AG04449 (cell line): ENCODE results near the gene CRTAC1.

ENCODE experiments used
- CTCF ChIA-PET: fragments of 350-600 bp; formaldehyde crosslinking; extraction: SDS; loops from one replicate; lab custom pipeline; 2021; ENCODE audit warnings: antibody characterized with exemption; lab: Yijun Ruan, JAX
- POLR2A ChIA-PET: fragments of 400-600, 350-600 bp; formaldehyde crosslinking; extraction: SDS; loops from one replicate; lab custom pipeline; 2020; ENCODE audit warnings: antibody characterized with exemption, inconsistent platforms; lab: Yijun Ruan, JAX
- DNase-seq: peaks from one replicate; pipeline ENCODE4 v3.0.0-alpha.2; 2010; ENCODE audit warnings: low read depth, low spot score
- H3K4me3 ChIP-seq: 2 replicates; pipeline ENCODE4 v1.5.1; 2011; ENCODE audit warnings: low read depth, mild to moderate bottlenecking, control low read depth, low read length
- CTCF ChIP-seq: IDR thresholded peaks from one replicate; pipeline ENCODE4 v1.5.1; 2011; ENCODE audit warnings: mild to moderate bottlenecking, moderate library complexity, low read length, control low read depth, inconsistent platforms; ENCODE audit not compliant: insufficient read depth; ENCODE audit errors: missing control alignments

CRTAC1 gene

DNA sequence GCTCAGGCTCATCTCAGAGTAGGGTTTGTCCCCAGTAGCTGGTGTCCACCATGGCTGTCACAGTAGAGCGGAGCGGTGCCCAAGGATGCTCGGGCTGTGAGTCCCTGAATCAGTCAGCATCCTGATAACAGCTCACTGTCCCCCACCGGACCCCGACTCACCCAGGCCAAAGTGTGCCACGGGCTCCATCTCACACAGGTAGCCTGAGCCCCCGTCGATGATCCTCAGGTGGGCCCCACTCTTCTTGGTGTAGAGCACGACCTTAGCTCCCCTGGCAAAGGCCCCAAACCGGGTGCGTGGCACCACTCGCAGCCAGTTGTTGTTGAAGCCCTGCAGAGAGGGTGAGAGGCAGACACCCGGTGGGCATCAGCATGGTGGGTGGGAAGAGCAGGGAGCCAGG lies 135.3 kb downstream of the CRTAC1 start:
- H3K4me3 ChIP-seq: no peak overlapping the region
- ChIA-PET CTCF (interaction anchor here (1.2 to 1.3 kb wide), 2 partner anchors 16 to 27 kb away, joined by 3 read pairs; no protein-coding TSS in a partner anchor), POLR2A (no interaction called here)
- no peak for DNase-seq
- no peak for TF ChIP-seq CTCF

- no peak overlapping the region for H3K4me3 ChIP-seq
- no peak for DNase-seq
- ChIA-PET POLR2A (no interaction called here), CTCF (interaction anchor here (1.2 to 1.3 kb wide), 2 partner anchors 17 to 26 kb away, joined by 3 read pairs; no protein-coding TSS in a partner anchor)
- no peak for TF ChIP-seq CTCF
Measured at GRCh38 chr10:97894092-97894491, 136.3 kb downstream of the CRTAC1 start.

- POLR2A ChIA-PET: no interaction called here
- CTCF ChIA-PET: no interaction called here
- no peak overlapping the region for H3K4me3 ChIP-seq
- no peak for DNase-seq
- TF ChIP-seq CTCF: no peak
Measured at GRCh38 chr10:97892939-97893338, 137.5 kb downstream of the CRTAC1 start.

DNA sequence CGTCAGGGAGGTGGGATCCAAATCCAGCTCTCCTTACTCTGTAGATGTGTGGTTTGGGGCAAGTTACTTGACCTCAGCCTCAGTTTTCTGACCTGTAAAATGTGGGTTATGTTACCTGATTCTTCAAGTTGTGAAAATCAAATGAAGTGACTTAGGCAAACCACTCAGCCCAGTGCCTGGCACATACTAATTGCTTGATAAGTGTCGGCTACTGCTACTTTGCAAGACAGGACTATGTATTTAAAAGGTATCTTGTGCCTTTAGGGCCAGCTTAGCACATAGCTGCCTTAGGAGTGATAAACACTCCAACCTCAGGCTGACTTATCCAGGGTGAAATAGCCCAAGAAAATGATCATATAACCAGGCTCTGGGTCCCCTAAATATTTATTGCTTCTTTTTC lies 137.9 kb downstream of the CRTAC1 start:
- DNase-seq: no peak
- POLR2A ChIA-PET: no interaction called here
- TF ChIP-seq CTCF: no peak
- H3K4me3 ChIP-seq: no peak overlapping the region
- CTCF ChIA-PET: interaction anchor here (1.8 kb wide), 1 partner anchor 22 kb away, joined by 4 read pairs; no protein-coding TSS in a partner anchor

DNA sequence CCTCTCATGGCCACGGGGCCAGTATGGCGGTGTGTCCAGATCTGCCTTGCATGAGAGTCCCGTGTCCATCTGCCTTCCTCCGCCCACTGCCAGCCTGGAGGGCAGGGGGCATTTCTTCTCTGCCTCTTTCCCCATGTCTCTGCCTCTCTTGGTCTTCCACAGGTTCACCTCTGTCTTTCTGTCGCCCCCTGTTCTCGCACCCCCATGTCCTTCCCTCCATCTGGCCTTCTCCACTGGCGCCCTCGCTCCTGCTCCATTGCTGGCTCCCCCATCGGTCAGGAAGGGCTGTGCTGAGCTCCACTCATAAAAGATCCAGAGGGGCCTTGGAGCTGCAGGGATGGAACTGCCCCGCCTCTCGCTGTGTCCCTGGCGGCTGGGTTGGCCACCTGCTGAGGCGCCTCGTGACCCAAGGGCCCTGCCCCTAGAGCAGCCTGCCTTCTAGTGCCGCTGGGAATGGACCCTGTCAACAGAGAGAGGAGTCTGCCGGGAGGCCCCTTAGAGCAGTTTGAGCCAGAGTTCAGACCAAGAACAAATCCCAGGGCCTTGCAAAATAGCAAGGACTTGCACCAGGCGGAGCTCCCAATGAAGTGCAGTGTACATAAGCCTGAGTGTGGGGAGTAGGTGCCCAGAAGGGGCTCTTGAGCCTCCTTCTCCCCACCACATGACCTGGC lies 138.8 kb downstream of the CRTAC1 start:
- ChIA-PET CTCF (interaction anchor here (1.8 kb wide), 1 partner anchor 23 kb away, joined by 4 read pairs; no protein-coding TSS in a partner anchor), POLR2A (no interaction called here)
- DNase-seq: no peak
- no peak overlapping the region for H3K4me3 ChIP-seq
- TF ChIP-seq CTCF: no peak

- no peak for TF ChIP-seq CTCF
- ChIA-PET CTCF (no interaction called here), POLR2A (no interaction called here)
- no peak overlapping the region for H3K4me3 ChIP-seq
- no peak for DNase-seq
Measured at GRCh38 chr10:97889461-97890265, 140.8 kb downstream of the CRTAC1 start.
